ENCODE measurements around the gene NECTIN2.

GRCh38 chr19:44817725-44818465 is 28.2 kb upstream of the NECTIN2 start:
- TF ChIP-seq EZH2 (IDR thresholded peaks at IDR 0.05; ENCODE audit: low read depth) (no peak), CTCF (conservative IDR thresholded peaks at IDR 0.05) (no peak)
